ENCODE data around the gene WDR4. TPM values are rescaled to one million over a fixed set of nuclear protein-coding genes. Genes with fewer than 3 reads are reported as not detected.

Gene WDR4
- total RNA-seq, 4 donors from 2014 or later = 6.6 to 22.7 (median 10.3) TPM

DNA sequence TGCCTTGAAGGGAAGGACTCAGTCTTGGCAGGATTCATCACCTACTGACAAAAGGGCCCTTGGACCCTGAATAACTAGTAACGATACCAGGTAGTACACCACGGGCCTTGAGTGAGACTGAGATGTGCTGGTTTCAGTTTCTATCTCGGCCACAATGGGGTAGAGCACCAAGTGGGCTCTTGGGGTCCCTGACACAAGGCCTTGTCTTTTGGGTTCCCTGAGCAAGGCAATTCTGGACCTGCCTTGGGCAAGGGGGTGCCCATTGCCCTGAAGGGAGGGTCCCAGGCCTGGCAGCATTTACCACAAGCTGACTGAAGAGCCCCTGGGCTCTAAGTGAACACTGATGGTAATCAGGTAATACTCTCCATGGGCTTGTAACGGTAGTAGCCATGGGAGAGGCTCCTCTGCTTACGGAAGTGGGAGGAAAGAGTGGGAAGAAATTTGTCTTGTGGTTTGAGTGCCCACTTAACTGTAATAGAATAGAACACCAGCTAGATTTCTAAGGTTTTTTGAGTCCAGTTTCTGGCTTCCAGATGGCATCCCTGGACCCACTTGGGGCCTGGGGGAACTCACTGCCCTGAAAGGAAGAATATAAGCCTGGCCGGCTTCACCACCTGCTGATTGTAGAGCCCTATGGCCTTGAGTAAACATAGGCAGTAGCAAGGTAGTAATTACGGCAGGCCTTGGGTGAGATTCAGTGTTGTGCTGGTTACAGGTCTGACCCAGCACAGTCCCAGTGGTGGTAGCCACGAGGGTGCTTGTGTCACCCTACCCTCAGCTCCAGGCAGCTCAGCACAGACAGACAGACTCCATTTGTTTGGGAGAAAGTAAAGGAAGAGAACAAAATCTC lies 58.5 kb downstream of the WDR4 start:
- Histone ChIP-seq H3K36me3 (no peaks in the 10 kb centered on the region), H3K27me3 (peaks cover 23% of the 10 kb centered on the region), H3K4me1 (no peaks in the 10 kb centered on the region), H3K27ac (no peak overlapping the region), H3K9me3 (no peaks in the 10 kb centered on the region), H3K4me3 (no peak overlapping the region)
- no peak for DNase-seq
- no peak for TF ChIP-seq POLR2A (IDR thresholded peaks at IDR 0.05)
- no peak for TF ChIP-seq POLR2AphosphoS5 (IDR thresholded peaks at IDR 0.05)
- no peak for TF ChIP-seq EP300 (IDR thresholded peaks at IDR 0.05; ENCODE audit: low read depth)
- TF ChIP-seq, protein P1, sequence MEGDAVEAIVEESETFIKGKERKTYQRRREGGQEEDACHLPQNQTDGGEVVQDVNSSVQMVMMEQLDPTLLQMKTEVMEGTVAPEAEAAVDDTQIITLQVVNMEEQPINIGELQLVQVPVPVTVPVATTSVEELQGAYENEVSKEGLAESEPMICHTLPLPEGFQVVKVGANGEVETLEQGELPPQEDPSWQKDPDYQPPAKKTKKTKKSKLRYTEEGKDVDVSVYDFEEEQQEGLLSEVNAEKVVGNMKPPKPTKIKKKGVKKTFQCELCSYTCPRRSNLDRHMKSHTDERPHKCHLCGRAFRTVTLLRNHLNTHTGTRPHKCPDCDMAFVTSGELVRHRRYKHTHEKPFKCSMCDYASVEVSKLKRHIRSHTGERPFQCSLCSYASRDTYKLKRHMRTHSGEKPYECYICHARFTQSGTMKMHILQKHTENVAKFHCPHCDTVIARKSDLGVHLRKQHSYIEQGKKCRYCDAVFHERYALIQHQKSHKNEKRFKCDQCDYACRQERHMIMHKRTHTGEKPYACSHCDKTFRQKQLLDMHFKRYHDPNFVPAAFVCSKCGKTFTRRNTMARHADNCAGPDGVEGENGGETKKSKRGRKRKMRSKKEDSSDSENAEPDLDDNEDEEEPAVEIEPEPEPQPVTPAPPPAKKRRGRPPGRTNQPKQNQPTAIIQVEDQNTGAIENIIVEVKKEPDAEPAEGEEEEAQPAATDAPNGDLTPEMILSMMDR (IDR thresholded peaks at IDR 0.05) = peak in 2 of 5 experiments; percentile 4 to 24
- intact Hi-C loops (cut with DNase I; ENCODE audit: low total_unique reads) = loop anchor here (10.0 kb wide), 1 partner anchor 166 kb away; the partner anchor contains the start of gene PDE9A
- 71% methylated on average over 8 of the region's 8 CpGs; no CpG with 5 or more reads in 1 of the 2 donors for WGBS, 2 donors (ENCODE audit: low coverage in 1 of 2)
- in situ Hi-C loops (cut with MboI; ENCODE audit: low pct_ligation_motif_present in 1 of 4, low pct_unique_long_range_greater_than_20kb in 1 of 4, low sequenced_read_pairs in 3 of 4) = loop anchor here (10.0 to 25.0 kb wide), 3 partner anchors 166 to 234 kb away; partner anchors contain the start of gene PDE9A (in 1 of the 4)

DNA sequence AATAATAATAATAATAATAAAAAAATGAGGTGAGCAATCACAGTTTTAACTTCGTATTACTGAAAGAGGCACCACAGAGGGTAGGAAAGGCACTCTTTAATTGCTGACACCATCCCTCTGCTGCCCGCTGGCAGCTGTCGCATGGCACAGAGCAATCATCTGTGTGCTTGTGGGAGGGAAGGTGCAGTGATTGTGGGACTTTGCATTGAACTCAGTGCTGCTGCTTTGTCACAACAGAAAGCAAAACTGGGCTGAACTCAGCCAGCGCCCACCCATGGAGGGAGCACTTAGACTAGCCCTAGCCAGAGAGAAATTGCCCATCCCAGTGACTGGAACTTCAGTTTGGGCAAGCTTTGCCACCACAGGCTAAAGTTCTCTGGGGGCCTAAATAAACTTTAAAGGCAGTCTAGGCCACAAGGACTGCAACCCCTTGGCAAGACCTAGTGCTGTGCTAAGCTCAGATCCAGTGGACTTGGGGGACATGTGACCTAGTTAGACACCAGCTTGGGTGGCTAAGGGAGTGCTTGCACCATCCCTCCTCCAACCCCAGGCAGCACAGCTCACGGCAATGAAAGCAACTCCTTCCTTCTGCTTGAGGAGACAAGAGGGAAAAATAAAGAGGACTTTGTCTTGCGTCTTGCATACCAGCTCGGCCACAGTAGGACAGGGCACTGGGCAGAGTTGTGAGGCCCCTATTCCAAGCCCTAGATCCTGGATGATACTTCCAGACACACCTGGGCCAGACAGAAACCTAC lies 59.3 kb downstream of the WDR4 start:
- no peaks in the 10 kb centered on the region for H3K36me3 ChIP-seq
- DNase-seq = no peak
- peaks cover 16% of the 10 kb centered on the region for H3K27me3 ChIP-seq
- intact Hi-C loops (cut with DNase I; ENCODE audit: low total_unique reads) = loop anchor here (5.0 to 10.0 kb wide), 2 partner anchors 165 to 228 kb away; partner anchors contain the start of gene PDE9A
- H3K27ac ChIP-seq = no peak overlapping the region
- H3K4me3 ChIP-seq = no peak overlapping the region
- 81 to 94% methylated on average over 4 to 7 of the region's 7 CpGs for WGBS, 2 donors (ENCODE audit: low coverage in 1 of 2)
- H3K4me1 ChIP-seq = no peaks in the 10 kb centered on the region
- in situ Hi-C loops (cut with MboI; ENCODE audit: low pct_ligation_motif_present in 1 of 4, low pct_unique_long_range_greater_than_20kb in 1 of 4, low sequenced_read_pairs in 3 of 4) = loop anchor here (10.0 to 25.0 kb wide), 3 partner anchors 165 to 233 kb away; partner anchors contain the start of gene PDE9A (in 1 of the 4)
- no peaks in the 10 kb centered on the region for H3K9me3 ChIP-seq
- no peak for TF ChIP-seq POLR2AphosphoS5 (IDR thresholded peaks at IDR 0.05)
- TF ChIP-seq POLR2A (IDR thresholded peaks at IDR 0.05) = no peak
- TF ChIP-seq, protein P1 (IDR thresholded peaks at IDR 0.05) = no peak
- TF ChIP-seq EP300 (IDR thresholded peaks at IDR 0.05; ENCODE audit: low read depth) = no peak

DNA sequence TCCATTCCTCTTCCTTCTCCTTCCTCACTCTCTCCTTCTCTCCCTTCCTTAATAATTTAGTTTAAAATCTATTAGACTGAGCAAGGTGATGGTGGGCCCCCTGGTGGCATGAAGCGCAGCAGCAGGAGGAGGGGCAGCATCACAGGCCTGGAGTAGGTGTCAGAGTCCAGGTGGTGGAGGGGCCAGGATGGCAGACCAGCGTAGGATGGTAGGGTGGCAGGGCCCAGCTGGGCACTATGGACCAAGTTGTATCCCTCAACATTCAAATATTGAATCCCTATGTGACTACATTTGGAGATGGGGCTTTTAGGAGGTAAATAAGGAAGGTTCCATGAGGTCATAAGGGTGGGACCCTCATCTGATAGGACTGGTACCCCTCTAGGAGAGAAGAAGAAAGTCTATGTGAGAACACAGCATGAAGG lies 61.0 kb downstream of the WDR4 start:
- H3K27me3 ChIP-seq = peaks cover 1% of the 10 kb centered on the region

More for the DNA sequence above, 61.0 kb downstream of the WDR4 start:
- TF ChIP-seq EP300 (IDR thresholded peaks at IDR 0.05; ENCODE audit: low read depth) (no peak), POLR2AphosphoS5 (IDR thresholded peaks at IDR 0.05) (no peak), POLR2A (IDR thresholded peaks at IDR 0.05) (no peak)
- TF ChIP-seq, protein P1 (IDR thresholded peaks at IDR 0.05) = peak; percentile 89 to 94 (median 93)
- no peaks in the 10 kb centered on the region for H3K36me3 ChIP-seq
- DNase-seq = peak; percentile 73
- no peak overlapping the region for H3K4me3 ChIP-seq
- H3K4me1 ChIP-seq = no peaks in the 10 kb centered on the region
- intact Hi-C loops (cut with DNase I; ENCODE audit: low total_unique reads) (loop anchor here (5.0 kb wide), 1 partner anchor 226 kb away; no protein-coding TSS in a partner anchor), in situ Hi-C loops (cut with MboI; ENCODE audit: low pct_ligation_motif_present in 1 of 4, low pct_unique_long_range_greater_than_20kb in 1 of 4, low sequenced_read_pairs in 3 of 4) (loop anchor here in 1 of 4 donors (25.0 kb wide), 1 partner anchor 231 kb away; no protein-coding TSS in a partner anchor)
- no peak overlapping the region for H3K27ac ChIP-seq
- 10 to 28% methylated on average over 2 of the region's 2 CpGs for WGBS, 2 donors (ENCODE audit: low coverage in 1 of 2)
- no peaks in the 10 kb centered on the region for H3K9me3 ChIP-seq

Data from transverse colon (tissue), 4 donors.